ENCODE data around the gene EDDM3A. TPM values are rescaled to one million over a fixed set of nuclear protein-coding genes. Genes with fewer than 3 reads are reported as not detected.

EDDM3A gene
- total and polyA plus RNA-seq, 2 experiments from 2014 or later, result not detected

DNA sequence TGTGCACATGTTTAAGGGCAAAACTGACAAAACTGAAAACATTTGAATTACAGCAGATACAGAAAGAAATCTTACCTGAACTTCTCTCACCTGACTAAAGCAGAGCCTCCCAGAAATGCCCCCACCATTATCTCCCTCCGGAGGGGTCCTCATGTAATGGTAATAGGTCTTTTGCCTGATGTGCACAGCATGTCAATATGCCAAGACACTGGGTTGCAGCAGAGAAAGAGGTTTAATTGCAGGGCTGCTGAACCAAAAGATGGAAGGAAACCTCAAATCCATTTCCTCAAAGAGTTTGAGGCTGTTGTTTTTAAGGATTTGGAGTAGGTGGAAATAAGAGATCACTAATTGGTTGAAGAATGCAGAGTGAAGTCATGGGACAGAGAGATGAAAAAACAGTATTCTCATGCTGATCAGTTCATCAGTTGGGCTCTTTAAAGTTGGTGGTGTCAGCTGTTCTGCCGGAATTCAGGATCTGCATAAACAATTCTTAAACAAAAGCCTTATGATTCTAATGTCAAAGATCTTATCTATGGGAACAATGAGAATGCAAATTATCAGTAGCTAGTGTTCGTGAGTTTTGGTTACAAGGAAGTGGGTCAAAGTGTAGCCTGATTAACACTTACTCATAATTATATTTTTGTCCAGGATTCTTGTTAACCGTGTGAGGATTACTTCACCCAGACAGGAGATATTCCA lies 38.9 kb upstream of the EDDM3A start:
- H3K27me3 ChIP-seq, result no peaks in the 10 kb centered on the region
- no peaks in the 10 kb centered on the region for H3K9me3 ChIP-seq (ENCODE audit: low read depth)
- no peak overlapping the region for H3K4me3 ChIP-seq
- H3K27ac ChIP-seq, result peak overlapping the region; percentile 85
- 63% methylated on average over 4 of the region's 4 CpGs for WGBS (ENCODE audit: low lambda C conversion rate, missing lambda C conversion rate)
- H3K4me2 ChIP-seq, result no peak overlapping the region
- H4K20me1 ChIP-seq (ENCODE audit: insufficient read depth, poor library complexity, severe bottlenecking), result no peaks in the 10 kb centered on the region
- TF ChIP-seq, protein P1, sequence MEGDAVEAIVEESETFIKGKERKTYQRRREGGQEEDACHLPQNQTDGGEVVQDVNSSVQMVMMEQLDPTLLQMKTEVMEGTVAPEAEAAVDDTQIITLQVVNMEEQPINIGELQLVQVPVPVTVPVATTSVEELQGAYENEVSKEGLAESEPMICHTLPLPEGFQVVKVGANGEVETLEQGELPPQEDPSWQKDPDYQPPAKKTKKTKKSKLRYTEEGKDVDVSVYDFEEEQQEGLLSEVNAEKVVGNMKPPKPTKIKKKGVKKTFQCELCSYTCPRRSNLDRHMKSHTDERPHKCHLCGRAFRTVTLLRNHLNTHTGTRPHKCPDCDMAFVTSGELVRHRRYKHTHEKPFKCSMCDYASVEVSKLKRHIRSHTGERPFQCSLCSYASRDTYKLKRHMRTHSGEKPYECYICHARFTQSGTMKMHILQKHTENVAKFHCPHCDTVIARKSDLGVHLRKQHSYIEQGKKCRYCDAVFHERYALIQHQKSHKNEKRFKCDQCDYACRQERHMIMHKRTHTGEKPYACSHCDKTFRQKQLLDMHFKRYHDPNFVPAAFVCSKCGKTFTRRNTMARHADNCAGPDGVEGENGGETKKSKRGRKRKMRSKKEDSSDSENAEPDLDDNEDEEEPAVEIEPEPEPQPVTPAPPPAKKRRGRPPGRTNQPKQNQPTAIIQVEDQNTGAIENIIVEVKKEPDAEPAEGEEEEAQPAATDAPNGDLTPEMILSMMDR (IDR thresholded peaks at IDR 0.05; ENCODE audit: poor library complexity), result no peak
- TF ChIP-seq EZH2phosphoT487 (IDR thresholded peaks at IDR 0.05; ENCODE audit: low read depth, severe bottlenecking, unreplicated experiment) (no peak), EZH2 (IDR thresholded peaks at IDR 0.05; ENCODE audit: borderline replicate concordance) (no peak)
- H3K36me3 ChIP-seq (replicated peaks; ENCODE audit: insufficient read depth, low read depth), result no peaks in the 10 kb centered on the region
- no peaks in the 10 kb centered on the region for H3K4me1 ChIP-seq (ENCODE audit: insufficient read depth)
- H2AFZ ChIP-seq, result no peak overlapping the region
- DNase-seq (ENCODE audit: low spot score), result no peak
- H3K79me2 ChIP-seq, result no peaks in the 10 kb centered on the region
- H3K9me2 ChIP-seq (replicated peaks; ENCODE audit: insufficient read depth), result no peaks in the 10 kb centered on the region

DNA sequence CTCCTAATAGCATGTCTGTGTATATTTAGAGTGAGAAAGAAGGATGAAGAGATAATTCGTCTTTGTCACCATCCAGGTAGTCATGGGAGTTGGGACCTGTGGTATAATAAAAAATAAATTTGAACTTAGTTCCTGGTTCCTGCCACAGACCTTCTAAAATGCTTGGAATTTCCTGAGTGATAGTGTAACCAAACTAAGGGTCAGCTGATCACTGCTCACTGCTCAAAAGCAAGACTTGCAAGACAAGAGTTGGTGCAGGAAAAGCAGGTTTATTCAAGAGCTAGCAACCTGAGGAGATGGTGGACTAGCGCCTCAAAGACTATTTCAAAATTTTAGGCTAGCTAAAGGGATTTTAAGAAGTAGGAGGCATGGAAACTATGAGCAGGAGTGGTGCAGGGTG lies 38.1 kb upstream of the EDDM3A start:
- Histone ChIP-seq H3K4me1 (ENCODE audit: insufficient read depth) (no peaks in the 10 kb centered on the region), H3K36me3 (replicated peaks; ENCODE audit: insufficient read depth, low read depth) (no peaks in the 10 kb centered on the region), H3K4me2 (no peak overlapping the region), H2AFZ (no peak overlapping the region), H4K20me1 (ENCODE audit: insufficient read depth, poor library complexity, severe bottlenecking) (no peaks in the 10 kb centered on the region), H3K9me3 (ENCODE audit: low read depth) (no peaks in the 10 kb centered on the region), H3K9me2 (replicated peaks; ENCODE audit: insufficient read depth) (no peaks in the 10 kb centered on the region), H3K27me3 (no peaks in the 10 kb centered on the region), H3K27ac (peak overlapping the region; percentile 85), H3K79me2 (no peaks in the 10 kb centered on the region), H3K4me3 (no peak overlapping the region)
- 80% methylated on average over 2 of the region's 2 CpGs for WGBS (ENCODE audit: low lambda C conversion rate, missing lambda C conversion rate)
- TF ChIP-seq, protein P1 (IDR thresholded peaks at IDR 0.05; ENCODE audit: poor library complexity), result no peak
- no peak for TF ChIP-seq EZH2 (IDR thresholded peaks at IDR 0.05; ENCODE audit: borderline replicate concordance)
- TF ChIP-seq EZH2phosphoT487 (IDR thresholded peaks at IDR 0.05; ENCODE audit: low read depth, severe bottlenecking, unreplicated experiment), result no peak
- DNase-seq (ENCODE audit: low spot score), result peak; percentile 46

DNA sequence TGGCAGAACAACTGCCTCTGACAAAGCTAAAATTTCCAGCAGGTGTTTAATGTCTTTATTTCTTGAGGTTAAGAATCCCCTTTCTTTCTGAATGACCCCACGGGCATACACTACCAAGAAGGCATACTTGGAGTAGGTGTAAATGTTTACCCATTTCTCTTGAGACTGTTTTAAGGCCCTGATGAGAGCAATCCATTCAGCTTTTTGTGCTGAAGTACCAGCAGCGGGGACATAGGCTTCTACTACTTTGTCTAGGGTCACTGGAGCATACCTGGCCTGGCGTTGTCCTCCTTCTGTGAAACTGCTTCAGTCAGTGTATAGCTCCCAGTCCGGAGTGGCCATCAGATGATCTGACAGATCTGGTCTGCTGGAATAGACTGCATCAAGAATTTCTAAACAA lies 34.4 kb upstream of the EDDM3A start:
- Histone ChIP-seq H3K4me1 (ENCODE audit: insufficient read depth) (no peaks in the 10 kb centered on the region), H3K27ac (no peak overlapping the region), H3K79me2 (no peaks in the 10 kb centered on the region), H3K27me3 (no peaks in the 10 kb centered on the region), H3K4me3 (no peak overlapping the region), H3K9me2 (replicated peaks; ENCODE audit: insufficient read depth) (no peaks in the 10 kb centered on the region), H3K9me3 (ENCODE audit: low read depth) (no peaks in the 10 kb centered on the region), H3K36me3 (replicated peaks; ENCODE audit: insufficient read depth, low read depth) (no peaks in the 10 kb centered on the region), H3K4me2 (no peak overlapping the region), H2AFZ (no peak overlapping the region), H4K20me1 (ENCODE audit: insufficient read depth, poor library complexity, severe bottlenecking) (no peaks in the 10 kb centered on the region)
- WGBS (ENCODE audit: low lambda C conversion rate, missing lambda C conversion rate), result 63% methylated on average over 4 of the region's 4 CpGs
- TF ChIP-seq EZH2phosphoT487 (IDR thresholded peaks at IDR 0.05; ENCODE audit: low read depth, severe bottlenecking, unreplicated experiment) (no peak), EZH2 (IDR thresholded peaks at IDR 0.05; ENCODE audit: borderline replicate concordance) (no peak)
- TF ChIP-seq, protein P1 (IDR thresholded peaks at IDR 0.05; ENCODE audit: poor library complexity), result no peak
- DNase-seq (ENCODE audit: low spot score), result no peak

Data from hepatocyte (in vitro differentiated cells).